Natural killer cell treated with Interleukin-12 subunit alpha and Interleukin-12 subunit beta and Interleukin-15 and Interleukin-18, amount 100 ng/mL, for 72 hours (primary cell): ENCODE results near the gene MAGI1. TPM values are rescaled to one million over a fixed set of nuclear protein-coding genes. Genes with fewer than 3 reads are reported as not detected.

Source experiments
- ATAC-seq, 2 donors: fragments of 150-1000 bp; cut with Tn5 transposase in 1 of 2; sonication (Bioruptor Pico), chemical (Tn5 transposase) in 1 of 2; 2 replicates each; pipeline ENCODE4 v1.10.0; 2021
- DNase-seq: peaks from one replicate; pipeline ENCODE4 v3.0.0; 2022; ENCODE audit warnings: low spot score
- H3K27ac Mint-ChIP-seq, 2 donors: 1 replicate in 1 of 2; 2 replicates in 1 of 2; pipeline ENCODE4 v1.8.0; 2022; ENCODE audit warnings: mixed read lengths in 2 of 2, mild to moderate bottlenecking in 1 of 2, moderate library complexity in 1 of 2
- H3K27me3 Mint-ChIP-seq, 2 donors: 1 replicate in 1 of 2; 2 replicates in 1 of 2; pipeline ENCODE4 v1.8.0; 2022; ENCODE audit warnings: mixed read lengths in 2 of 2
- H3K36me3 Mint-ChIP-seq: one replicate; pipeline ENCODE4 v1.8.0; 2022; ENCODE audit warnings: mixed read lengths
- H3K4me1 Mint-ChIP-seq, 2 donors: 1 replicate in 1 of 2; 2 replicates in 1 of 2; pipeline ENCODE4 v1.8.0; 2022; ENCODE audit warnings: low read depth in 2 of 2, mixed read lengths in 2 of 2, mild to moderate bottlenecking in 1 of 2
- H3K4me3 Mint-ChIP-seq: one replicate; pipeline ENCODE4 v1.8.0; 2022; ENCODE audit warnings: mixed read lengths
- H3K9me3 Mint-ChIP-seq: 2 replicates; pipeline ENCODE4 v1.8.0; 2022; ENCODE audit warnings: mixed read lengths
- total RNA-seq, 2 donors: library from RNA; stranded (reverse); gene quantifications; one replicate each; pipeline ENCODE4 v1.2.3, GENCODE V29; 2022

The MAGI1 gene
- total RNA-seq, 2 donors from 2014 or later: not detected

DNA sequence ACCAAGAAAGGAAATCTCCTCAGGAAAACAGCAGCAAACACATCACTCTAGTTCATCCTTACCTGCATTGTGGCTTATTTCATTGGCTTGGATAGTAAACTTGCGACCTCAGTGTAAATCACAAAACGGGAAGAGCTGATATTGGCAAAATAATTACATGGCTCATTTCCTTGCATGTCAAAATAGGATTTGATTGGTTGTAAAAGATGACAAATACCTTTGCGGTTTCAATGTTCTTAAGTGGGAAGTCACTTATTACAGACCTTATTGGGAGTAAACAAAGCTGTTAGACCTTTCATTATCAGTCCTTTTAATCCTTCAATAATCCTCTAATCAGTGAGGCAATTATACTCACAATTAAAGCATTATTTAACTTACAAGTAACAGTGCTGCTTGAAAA is 590.6 kb downstream of the MAGI1 start:
- H3K27me3 Mint-ChIP-seq: no peaks in the 10 kb centered on the region
- no peaks in the 10 kb centered on the region for H3K36me3 Mint-ChIP-seq
- no peaks in the 10 kb centered on the region for H3K4me1 Mint-ChIP-seq
- H3K9me3 Mint-ChIP-seq: peaks cover 9% of the 10 kb centered on the region
- H3K27ac Mint-ChIP-seq: no peak overlapping the region
- DNase-seq: no peak
- H3K4me3 Mint-ChIP-seq: no peak overlapping the region
- ATAC-seq: no peak

DNA sequence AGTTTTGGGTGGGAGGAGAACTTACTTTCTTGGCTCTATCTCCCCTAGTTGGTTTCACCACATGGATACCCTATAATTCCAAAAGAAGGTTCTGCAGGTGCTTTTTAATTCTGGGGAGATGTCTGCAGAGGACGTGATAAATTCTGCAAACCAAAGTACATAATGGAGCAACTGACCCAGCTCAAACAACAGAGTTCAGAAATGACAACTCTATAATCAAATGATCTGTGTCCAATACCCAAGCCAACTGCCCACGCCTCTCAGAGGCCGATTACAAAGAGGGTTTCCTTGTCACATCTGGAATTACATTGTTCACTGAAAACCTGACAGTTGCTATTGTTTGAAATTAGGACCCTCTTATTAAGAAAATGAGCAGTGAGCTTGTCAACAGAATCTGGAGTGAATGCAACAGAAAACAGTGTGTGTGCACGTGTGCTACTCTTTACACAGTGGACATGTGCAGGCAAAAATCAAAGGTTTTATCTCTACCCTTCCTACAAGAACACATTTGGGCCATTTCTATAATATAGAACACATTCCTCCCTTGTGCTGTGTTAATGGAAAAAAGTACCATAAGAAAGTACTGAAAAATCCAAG is 593.0 kb downstream of the MAGI1 start:
- Mint-ChIP-seq H3K4me1 (no peaks in the 10 kb centered on the region), H3K27me3 (no peaks in the 10 kb centered on the region), H3K36me3 (no peaks in the 10 kb centered on the region), H3K27ac (no peak overlapping the region), H3K4me3 (no peak overlapping the region), H3K9me3 (peaks cover 9% of the 10 kb centered on the region)
- DNase-seq (no peak), ATAC-seq (no peak)

DNA sequence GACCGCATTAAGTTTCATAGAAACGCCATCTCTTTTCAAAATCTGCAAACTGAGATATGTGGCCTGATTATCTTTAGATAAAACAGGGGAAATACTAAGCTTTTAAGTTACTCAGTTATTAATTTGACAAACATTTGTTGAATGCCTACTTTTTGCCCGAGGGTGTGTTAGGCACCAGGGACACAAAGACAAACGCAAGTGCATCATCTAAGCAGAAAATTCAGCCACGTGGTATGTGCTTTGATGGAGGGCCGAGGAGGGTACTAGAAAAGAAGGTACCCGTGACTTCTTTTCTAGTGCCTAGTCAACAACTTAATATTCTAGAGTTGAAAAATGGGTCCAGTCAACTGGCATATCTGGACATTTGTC is 594.3 kb downstream of the MAGI1 start:
- Mint-ChIP-seq H3K9me3 (peaks cover 3% of the 10 kb centered on the region), H3K36me3 (no peaks in the 10 kb centered on the region), H3K4me3 (no peak overlapping the region), H3K27ac (no peak overlapping the region), H3K27me3 (no peaks in the 10 kb centered on the region), H3K4me1 (no peaks in the 10 kb centered on the region)
- no peak for ATAC-seq
- DNase-seq: no peak

DNA sequence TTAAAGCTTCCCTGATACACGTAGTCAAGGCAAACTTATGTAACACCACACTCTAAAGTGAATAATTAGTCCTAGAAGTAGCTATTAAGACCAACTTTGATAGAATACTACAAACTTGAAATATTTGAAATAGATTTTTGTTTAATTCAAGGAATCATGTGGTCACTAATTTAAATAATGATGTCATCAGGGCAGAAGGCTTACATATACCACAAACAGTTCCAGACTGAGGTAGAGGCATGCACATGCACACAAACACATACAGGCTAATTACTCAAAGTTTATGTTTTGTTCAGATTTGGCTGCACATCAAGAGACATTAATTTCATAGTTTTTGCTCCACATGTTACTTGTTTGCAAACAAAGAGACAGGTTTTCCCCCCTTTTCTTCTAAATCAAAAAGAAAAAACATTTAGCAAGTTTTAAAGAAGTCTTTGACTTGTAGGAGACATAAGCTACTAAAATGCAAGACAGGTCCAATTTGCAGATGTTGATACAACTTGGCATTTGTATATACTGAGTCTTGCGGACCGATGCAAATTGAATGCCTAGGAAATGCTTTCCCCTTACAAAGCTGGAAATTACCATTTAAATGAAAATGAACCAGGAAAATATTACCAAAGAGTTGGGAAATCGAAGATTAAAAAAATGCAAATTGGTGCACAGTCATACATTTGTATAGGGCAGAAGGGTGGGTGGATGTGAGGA is 594.8 kb downstream of the MAGI1 start:
- Mint-ChIP-seq H3K9me3 (peaks cover 3% of the 10 kb centered on the region), H3K4me3 (no peak overlapping the region), H3K36me3 (no peaks in the 10 kb centered on the region), H3K27ac (no peak overlapping the region), H3K4me1 (no peaks in the 10 kb centered on the region), H3K27me3 (no peaks in the 10 kb centered on the region)
- ATAC-seq (no peak), DNase-seq (no peak)

DNA sequence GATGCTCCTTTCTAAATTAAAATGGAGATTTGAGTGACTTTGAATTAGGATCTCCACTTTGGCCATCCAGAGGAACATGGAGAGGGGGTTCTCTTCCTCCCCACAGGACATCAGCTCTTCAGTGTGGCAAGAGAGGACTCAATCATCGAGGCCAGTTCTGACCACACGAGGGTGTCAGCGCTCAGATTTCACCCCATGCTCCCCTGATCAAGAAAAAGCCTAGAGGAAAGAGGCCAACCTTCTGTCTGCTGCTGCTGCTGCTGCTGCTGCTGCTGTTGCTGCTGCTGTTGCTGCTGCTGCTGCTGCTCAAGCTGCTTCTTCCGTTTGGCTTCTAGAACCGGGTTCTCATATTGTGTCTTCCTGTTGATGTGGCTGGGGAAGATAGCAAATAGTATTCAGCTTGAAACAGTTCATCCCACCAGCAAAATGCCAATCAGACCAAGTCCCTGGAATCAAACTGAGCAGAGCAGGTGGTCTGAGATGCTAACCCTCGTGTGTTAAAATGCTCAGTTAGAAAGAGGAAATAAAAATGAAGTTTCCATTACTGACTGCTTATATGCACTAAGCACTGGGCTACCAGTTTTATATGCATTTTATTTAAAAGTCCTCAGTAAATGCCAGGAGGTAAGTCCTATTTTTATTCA is 599.0 kb downstream of the MAGI1 start:
- Mint-ChIP-seq H3K9me3 (peaks cover 8% of the 10 kb centered on the region), H3K36me3 (no peaks in the 10 kb centered on the region), H3K4me1 (no peaks in the 10 kb centered on the region), H3K27me3 (no peaks in the 10 kb centered on the region), H3K4me3 (no peak overlapping the region), H3K27ac (no peak overlapping the region)
- DNase-seq: no peak
- no peak for ATAC-seq

DNA sequence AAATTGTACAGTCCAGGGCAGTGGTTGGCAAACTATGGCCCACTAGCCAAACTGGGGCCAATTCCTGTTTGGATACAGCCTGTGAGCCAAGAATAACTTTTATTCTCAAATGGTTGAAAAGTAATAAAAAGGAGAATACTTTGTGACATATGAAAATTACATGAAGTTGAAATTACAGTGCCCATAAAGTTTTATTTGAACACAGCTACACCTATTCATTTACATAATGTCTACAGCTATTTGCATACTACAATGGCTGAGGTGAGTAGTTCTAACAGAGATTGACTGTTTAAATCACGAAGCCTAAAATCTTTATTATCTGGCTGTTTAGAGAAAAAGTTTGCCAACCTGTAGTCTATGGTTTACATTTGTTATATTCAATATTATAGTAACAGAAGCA is 600.1 kb downstream of the MAGI1 start:
- DNase-seq (no peak), ATAC-seq (no peak)
- Mint-ChIP-seq H3K27ac (no peak overlapping the region), H3K9me3 (peaks cover 8% of the 10 kb centered on the region), H3K36me3 (no peaks in the 10 kb centered on the region), H3K27me3 (no peaks in the 10 kb centered on the region), H3K4me3 (no peak overlapping the region), H3K4me1 (no peaks in the 10 kb centered on the region)

DNA sequence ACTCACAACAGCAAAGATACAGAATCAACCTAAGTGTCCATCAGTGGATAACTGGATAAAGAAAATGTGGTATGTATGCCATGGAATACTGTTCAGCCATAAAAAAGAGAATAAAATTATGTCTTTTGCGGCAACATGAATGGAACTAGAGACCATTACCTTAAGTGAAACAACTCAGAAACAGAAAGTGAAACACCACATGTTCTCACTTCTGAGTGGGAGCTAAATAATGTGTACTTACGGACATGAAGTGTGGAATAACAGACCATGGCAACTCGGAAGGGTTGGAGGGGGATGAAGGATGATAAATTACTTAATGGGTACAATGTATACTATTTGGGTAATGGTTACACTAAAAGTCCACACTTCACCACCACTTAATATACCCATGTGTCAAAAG is 600.6 kb downstream of the MAGI1 start:
- no peak overlapping the region for H3K4me3 Mint-ChIP-seq
- H3K27ac Mint-ChIP-seq: no peak overlapping the region
- H3K4me1 Mint-ChIP-seq: no peaks in the 10 kb centered on the region
- DNase-seq (no peak), ATAC-seq (no peak)
- H3K27me3 Mint-ChIP-seq: no peaks in the 10 kb centered on the region
- peaks cover 8% of the 10 kb centered on the region for H3K9me3 Mint-ChIP-seq
- no peaks in the 10 kb centered on the region for H3K36me3 Mint-ChIP-seq

DNA sequence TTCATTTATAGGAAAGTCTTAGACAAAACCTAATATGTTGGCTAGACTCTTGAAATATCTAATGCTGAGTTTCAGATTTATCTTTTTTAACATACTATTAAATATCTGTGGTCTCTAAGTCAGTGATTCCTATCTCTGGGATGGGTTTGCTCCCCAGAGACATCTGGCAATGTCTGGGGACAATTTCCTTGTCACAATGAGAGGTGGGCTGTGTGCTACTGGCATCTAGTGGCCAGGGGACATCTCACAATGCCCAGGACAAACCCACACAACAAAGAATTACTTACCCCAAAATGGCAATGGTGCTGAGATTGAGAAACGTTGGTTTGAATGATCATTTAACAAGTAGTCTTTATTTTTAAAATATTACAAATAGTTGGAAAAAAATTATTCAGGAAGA is 602.1 kb downstream of the MAGI1 start:
- DNase-seq (no peak), ATAC-seq (no peak)
- no peak overlapping the region for H3K27ac Mint-ChIP-seq
- no peak overlapping the region for H3K4me3 Mint-ChIP-seq
- H3K4me1 Mint-ChIP-seq: no peaks in the 10 kb centered on the region
- H3K9me3 Mint-ChIP-seq: peaks cover 8% of the 10 kb centered on the region
- no peaks in the 10 kb centered on the region for H3K27me3 Mint-ChIP-seq
- H3K36me3 Mint-ChIP-seq: no peaks in the 10 kb centered on the region

DNA sequence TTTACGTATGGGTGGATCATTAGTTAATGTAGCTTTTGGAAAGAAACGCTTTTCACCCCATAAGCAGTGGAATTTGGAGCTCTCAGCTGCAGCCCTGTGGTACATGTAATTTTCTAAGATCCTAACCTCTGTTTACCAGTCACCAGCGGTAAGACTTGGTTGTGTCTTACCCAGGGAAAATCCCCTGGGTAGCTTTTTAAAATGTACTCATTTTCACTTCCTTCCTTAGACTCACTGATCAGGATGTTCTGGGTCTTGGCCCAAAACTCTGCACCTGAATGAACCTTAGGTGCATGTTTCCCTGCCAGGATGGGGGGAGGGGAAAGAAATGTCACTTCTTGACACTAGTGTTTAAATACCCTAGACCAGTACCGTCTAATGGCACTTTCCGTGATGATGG is 605.2 kb downstream of the MAGI1 start:
- DNase-seq (no peak), ATAC-seq (no peak)
- Mint-ChIP-seq H3K27ac (no peak overlapping the region), H3K27me3 (no peaks in the 10 kb centered on the region), H3K9me3 (peaks cover 8% of the 10 kb centered on the region), H3K4me3 (no peak overlapping the region), H3K4me1 (no peaks in the 10 kb centered on the region), H3K36me3 (no peaks in the 10 kb centered on the region)

DNA sequence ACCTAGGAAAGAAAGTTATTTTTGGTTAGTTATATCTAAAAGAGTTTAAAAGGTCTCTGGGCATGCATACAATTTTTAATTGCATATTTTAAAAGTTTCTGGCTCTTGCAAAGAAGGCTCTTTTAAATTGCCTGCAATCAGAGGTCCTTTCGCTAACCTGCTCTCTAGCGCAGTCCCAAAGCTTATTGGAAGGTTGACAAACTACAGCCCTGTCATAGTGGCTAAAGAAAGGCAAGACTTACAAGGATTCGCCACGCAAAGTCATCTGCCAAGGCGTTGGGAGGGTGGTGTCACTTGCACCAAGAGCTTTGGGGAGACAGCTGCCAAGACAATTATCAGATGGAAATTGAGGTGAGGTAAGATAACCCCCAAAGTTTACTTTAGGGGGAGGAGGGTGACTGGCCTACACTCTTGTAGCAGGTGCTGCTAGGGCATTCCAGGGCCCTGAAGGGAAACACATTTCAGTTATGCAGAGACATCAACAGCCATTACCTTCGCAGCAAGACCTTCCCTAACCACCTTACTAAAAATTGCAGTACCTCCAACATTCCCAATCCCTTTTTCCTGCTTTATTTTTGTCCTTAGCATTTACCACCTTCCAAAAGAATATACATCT is 606.2 kb downstream of the MAGI1 start:
- ATAC-seq: no peak
- Mint-ChIP-seq H3K9me3 (peaks cover 9% of the 10 kb centered on the region), H3K36me3 (no peaks in the 10 kb centered on the region), H3K27ac (no peak overlapping the region), H3K4me1 (no peaks in the 10 kb centered on the region), H3K4me3 (no peak overlapping the region), H3K27me3 (no peaks in the 10 kb centered on the region)
- no peak for DNase-seq

DNA sequence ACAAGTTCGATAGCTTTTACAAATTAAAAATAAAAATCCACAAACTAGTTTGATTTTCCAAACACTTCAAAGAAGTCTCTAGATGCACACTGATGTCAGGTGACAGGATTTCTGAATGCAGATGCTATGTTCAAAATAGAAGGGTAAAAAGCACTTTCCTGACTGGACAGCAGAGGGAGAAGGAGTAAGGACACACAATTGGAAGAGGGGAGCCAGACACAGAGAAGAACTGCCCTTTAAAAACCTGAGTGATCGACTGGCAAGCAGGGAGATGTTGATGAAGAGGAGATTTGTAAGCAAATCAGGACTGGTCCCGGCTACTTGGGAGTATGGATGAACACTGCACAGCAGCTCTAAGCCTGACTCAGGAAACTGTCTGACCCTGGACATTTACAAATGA is 612.8 kb downstream of the MAGI1 start:
- no peaks in the 10 kb centered on the region for H3K4me1 Mint-ChIP-seq

DNA sequence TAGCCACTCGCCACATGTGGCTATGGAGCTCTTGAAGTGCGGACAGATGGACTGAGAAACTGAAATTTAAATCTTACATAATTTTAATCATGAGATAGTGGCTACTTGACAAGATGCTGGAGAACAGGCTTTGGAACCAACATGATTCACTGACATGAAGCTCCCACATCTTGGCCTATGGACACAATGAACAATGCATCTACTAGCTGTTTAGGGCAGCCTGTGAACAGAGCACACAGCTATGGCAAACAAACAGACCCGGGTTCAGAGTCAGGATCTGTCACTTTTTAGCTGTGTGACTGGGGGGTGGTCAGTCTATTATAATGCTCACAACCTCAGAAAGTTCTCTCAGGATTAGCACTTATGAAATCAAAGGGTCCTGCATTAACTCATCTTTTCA is 616.6 kb downstream of the MAGI1 start:
- ATAC-seq: no peak
- Mint-ChIP-seq H3K4me3 (no peak overlapping the region), H3K4me1 (no peaks in the 10 kb centered on the region)

More for the DNA sequence above, 612.8 kb downstream of the MAGI1 start:
- Mint-ChIP-seq H3K4me3 (no peak overlapping the region), H3K36me3 (no peaks in the 10 kb centered on the region), H3K27me3 (no peaks in the 10 kb centered on the region), H3K27ac (no peak overlapping the region), H3K9me3 (peaks cover 13% of the 10 kb centered on the region)
- no peak for ATAC-seq
- DNase-seq: no peak

DNA sequence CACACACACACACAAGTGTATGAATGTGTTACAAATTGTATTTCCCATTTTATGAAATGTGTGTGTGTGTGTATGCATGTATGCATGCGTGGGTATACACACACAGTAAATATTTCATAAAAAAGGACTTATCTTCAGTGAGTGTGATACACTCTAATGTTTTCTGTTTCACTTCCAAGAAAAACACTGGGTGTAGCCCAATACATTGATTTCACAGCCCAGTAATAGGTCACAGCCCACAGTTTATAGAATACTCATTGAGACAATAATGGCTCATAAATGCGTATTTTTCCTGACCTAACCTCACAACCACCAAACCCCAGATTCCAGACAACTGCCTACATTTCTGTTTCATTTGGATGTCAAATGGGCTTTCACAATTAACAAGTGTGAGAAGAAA is 619.5 kb downstream of the MAGI1 start:
- no peaks in the 10 kb centered on the region for H3K4me1 Mint-ChIP-seq
- H3K27me3 Mint-ChIP-seq: no peaks in the 10 kb centered on the region
- ATAC-seq (no peak), DNase-seq (no peak)
- H3K9me3 Mint-ChIP-seq: peaks cover 11% of the 10 kb centered on the region
- H3K4me3 Mint-ChIP-seq: no peak overlapping the region
- no peaks in the 10 kb centered on the region for H3K36me3 Mint-ChIP-seq
- no peak overlapping the region for H3K27ac Mint-ChIP-seq

More for the DNA sequence above, 616.6 kb downstream of the MAGI1 start:
- Mint-ChIP-seq H3K27me3 (no peaks in the 10 kb centered on the region), H3K9me3 (peaks cover 11% of the 10 kb centered on the region), H3K27ac (no peak overlapping the region), H3K36me3 (no peaks in the 10 kb centered on the region)
- DNase-seq: no peak

DNA sequence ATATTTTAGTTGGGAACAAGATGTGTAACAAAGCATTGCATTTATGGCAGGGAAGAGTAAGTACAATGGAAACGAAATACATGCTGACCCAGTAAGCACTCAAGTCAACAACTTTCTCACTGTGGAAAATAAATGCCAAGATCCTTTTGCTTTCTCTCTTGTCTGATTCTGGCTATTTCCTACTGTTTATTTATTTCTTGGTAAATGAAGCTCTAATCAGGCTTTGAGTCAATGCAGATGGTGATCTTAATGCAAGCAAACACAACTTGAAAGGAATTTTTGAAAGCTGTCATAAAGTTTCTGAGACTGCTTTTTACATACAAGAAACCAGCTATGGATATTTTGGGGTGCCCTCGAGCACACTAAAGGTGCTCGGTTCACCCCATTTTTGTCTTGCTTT is 624.8 kb downstream of the MAGI1 start:
- no peaks in the 10 kb centered on the region for H3K27me3 Mint-ChIP-seq
- no peak overlapping the region for H3K27ac Mint-ChIP-seq
- no peak overlapping the region for H3K4me3 Mint-ChIP-seq
- no peak for ATAC-seq
- H3K4me1 Mint-ChIP-seq: no peaks in the 10 kb centered on the region
- peaks cover 11% of the 10 kb centered on the region for H3K9me3 Mint-ChIP-seq
- no peak for DNase-seq
- H3K36me3 Mint-ChIP-seq: no peaks in the 10 kb centered on the region
